ENCODE results near the gene KIT.

DNA sequence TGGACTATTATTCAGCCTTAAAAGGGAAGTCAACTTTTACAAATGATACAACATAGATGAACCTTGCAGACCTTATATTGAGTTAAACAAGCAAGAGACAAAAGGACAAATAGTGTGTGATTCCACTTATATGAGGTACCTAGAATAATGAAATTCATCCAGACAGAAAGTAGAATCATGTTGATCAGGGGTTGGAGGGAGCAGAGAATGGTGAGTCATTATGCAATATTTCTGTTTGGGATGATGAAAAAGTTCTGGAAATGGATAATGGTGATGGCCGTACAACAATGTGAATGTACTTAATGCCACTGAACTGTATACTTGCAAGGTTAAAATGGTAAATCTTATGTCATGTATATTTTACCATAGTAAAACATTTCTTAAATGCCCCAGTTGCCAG lies 22.1 kb downstream of the KIT start:
- no peak for TF ChIP-seq POLR2A (IDR thresholded peaks at IDR 0.05; ENCODE audit: borderline replicate concordance, extremely low read depth, insufficient read depth, insufficient read length)
- no peak for TF ChIP-seq ELF1 (IDR thresholded peaks at IDR 0.05; ENCODE audit: borderline replicate concordance, low read depth)
- TF ChIP-seq, protein P1, sequence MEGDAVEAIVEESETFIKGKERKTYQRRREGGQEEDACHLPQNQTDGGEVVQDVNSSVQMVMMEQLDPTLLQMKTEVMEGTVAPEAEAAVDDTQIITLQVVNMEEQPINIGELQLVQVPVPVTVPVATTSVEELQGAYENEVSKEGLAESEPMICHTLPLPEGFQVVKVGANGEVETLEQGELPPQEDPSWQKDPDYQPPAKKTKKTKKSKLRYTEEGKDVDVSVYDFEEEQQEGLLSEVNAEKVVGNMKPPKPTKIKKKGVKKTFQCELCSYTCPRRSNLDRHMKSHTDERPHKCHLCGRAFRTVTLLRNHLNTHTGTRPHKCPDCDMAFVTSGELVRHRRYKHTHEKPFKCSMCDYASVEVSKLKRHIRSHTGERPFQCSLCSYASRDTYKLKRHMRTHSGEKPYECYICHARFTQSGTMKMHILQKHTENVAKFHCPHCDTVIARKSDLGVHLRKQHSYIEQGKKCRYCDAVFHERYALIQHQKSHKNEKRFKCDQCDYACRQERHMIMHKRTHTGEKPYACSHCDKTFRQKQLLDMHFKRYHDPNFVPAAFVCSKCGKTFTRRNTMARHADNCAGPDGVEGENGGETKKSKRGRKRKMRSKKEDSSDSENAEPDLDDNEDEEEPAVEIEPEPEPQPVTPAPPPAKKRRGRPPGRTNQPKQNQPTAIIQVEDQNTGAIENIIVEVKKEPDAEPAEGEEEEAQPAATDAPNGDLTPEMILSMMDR (IDR thresholded peaks at IDR 0.05 in 2 of 3, conservative IDR thresholded peaks at IDR 0.05 in 1 of 3; ENCODE audit: borderline replicate concordance in 1 of 3, insufficient read depth in 1 of 3, low read depth in 2 of 3, low read length in 2 of 3) = no peak
- no peak for TF ChIP-seq FOSL1 (IDR thresholded peaks at IDR 0.05; ENCODE audit: low read depth)
- TF ChIP-seq SP1 (IDR thresholded peaks at IDR 0.05; ENCODE audit: low read depth) = no peak
- TF ChIP-seq CEBPB (IDR thresholded peaks at IDR 0.05; ENCODE audit: low read depth) = no peak
- no peak for TF ChIP-seq EZH2phosphoT487 (IDR thresholded peaks at IDR 0.05; ENCODE audit: borderline replicate concordance)
- TF ChIP-seq POLR2AphosphoS5 (IDR thresholded peaks at IDR 0.05; ENCODE audit: low read depth, low read length) = no peak
- no peak for TF ChIP-seq TCF7L2 (IDR thresholded peaks at IDR 0.05; ENCODE audit: borderline replicate concordance, extremely low read depth, insufficient read depth, insufficient read length)
- TF ChIP-seq EZH2 (IDR thresholded peaks at IDR 0.05) = no peak
- TF ChIP-seq, protein P2, sequence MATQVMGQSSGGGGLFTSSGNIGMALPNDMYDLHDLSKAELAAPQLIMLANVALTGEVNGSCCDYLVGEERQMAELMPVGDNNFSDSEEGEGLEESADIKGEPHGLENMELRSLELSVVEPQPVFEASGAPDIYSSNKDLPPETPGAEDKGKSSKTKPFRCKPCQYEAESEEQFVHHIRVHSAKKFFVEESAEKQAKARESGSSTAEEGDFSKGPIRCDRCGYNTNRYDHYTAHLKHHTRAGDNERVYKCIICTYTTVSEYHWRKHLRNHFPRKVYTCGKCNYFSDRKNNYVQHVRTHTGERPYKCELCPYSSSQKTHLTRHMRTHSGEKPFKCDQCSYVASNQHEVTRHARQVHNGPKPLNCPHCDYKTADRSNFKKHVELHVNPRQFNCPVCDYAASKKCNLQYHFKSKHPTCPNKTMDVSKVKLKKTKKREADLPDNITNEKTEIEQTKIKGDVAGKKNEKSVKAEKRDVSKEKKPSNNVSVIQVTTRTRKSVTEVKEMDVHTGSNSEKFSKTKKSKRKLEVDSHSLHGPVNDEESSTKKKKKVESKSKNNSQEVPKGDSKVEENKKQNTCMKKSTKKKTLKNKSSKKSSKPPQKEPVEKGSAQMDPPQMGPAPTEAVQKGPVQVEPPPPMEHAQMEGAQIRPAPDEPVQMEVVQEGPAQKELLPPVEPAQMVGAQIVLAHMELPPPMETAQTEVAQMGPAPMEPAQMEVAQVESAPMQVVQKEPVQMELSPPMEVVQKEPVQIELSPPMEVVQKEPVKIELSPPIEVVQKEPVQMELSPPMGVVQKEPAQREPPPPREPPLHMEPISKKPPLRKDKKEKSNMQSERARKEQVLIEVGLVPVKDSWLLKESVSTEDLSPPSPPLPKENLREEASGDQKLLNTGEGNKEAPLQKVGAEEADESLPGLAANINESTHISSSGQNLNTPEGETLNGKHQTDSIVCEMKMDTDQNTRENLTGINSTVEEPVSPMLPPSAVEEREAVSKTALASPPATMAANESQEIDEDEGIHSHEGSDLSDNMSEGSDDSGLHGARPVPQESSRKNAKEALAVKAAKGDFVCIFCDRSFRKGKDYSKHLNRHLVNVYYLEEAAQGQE (IDR thresholded peaks at IDR 0.05; ENCODE audit: low read depth) = no peak
- TF ChIP-seq YY1 (IDR thresholded peaks at IDR 0.05; ENCODE audit: extremely low read depth, insufficient replicate concordance, low read depth, low read length) = no peak
- TF ChIP-seq, protein P3, sequence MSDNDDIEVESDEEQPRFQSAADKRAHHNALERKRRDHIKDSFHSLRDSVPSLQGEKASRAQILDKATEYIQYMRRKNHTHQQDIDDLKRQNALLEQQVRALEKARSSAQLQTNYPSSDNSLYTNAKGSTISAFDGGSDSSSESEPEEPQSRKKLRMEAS (IDR thresholded peaks at IDR 0.05) = no peak
- TF ChIP-seq RAD21 (IDR thresholded peaks at IDR 0.05; ENCODE audit: low read depth) = no peak

All from HCT116 (cell line).